ENCODE results near the gene RNF41.

The RNF41 gene

DNA sequence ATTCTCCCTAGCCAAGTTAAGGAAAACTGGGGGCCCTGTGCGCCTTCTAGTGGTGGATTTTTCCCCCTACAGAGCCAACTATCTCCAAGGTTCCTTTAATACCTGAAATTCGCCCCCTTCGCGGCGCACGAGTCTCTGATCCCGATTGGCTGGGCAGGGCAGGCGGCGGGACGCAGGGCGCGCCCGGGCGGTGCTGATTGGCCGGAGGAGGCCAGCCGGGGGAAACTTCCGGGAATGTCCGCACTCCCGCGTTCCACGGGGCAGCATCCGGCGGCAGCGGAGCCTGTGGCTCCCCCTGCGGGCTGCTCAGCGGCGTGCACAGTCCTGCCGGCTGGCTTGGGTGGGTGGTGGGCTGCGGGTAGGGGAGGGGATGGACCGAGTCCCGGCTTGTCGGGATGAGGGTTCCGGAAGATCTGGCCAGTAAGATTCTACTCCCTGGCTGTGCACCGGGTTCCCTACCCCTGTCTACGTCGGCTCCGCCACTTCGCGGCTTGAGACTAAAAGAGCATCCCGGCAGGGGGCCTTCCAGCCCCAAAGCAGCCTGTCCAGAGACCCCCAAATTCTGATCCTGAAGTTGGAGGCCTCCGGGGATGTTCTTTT is 2.5 kb upstream of the RNF41 start, which contains the start of gene NABP2:
TSS of gene NABP2 (plus strand) at position 241 of the 600 bp plus-strand sequence. CDS start 515 bp downstream, outside the sequence.
- TF ChIP-seq, protein P1, sequence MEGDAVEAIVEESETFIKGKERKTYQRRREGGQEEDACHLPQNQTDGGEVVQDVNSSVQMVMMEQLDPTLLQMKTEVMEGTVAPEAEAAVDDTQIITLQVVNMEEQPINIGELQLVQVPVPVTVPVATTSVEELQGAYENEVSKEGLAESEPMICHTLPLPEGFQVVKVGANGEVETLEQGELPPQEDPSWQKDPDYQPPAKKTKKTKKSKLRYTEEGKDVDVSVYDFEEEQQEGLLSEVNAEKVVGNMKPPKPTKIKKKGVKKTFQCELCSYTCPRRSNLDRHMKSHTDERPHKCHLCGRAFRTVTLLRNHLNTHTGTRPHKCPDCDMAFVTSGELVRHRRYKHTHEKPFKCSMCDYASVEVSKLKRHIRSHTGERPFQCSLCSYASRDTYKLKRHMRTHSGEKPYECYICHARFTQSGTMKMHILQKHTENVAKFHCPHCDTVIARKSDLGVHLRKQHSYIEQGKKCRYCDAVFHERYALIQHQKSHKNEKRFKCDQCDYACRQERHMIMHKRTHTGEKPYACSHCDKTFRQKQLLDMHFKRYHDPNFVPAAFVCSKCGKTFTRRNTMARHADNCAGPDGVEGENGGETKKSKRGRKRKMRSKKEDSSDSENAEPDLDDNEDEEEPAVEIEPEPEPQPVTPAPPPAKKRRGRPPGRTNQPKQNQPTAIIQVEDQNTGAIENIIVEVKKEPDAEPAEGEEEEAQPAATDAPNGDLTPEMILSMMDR (IDR thresholded peaks at IDR 0.05; ENCODE audit: low read length, missing control alignments) = peak; percentile 71
- H3K4me3 ChIP-seq (replicated peaks; ENCODE audit: low read depth, low read length) = peak within 1 kb of the TSS; percentile 80
- DNase-seq (ENCODE audit: low read depth) = peak; percentile 98

DNA sequence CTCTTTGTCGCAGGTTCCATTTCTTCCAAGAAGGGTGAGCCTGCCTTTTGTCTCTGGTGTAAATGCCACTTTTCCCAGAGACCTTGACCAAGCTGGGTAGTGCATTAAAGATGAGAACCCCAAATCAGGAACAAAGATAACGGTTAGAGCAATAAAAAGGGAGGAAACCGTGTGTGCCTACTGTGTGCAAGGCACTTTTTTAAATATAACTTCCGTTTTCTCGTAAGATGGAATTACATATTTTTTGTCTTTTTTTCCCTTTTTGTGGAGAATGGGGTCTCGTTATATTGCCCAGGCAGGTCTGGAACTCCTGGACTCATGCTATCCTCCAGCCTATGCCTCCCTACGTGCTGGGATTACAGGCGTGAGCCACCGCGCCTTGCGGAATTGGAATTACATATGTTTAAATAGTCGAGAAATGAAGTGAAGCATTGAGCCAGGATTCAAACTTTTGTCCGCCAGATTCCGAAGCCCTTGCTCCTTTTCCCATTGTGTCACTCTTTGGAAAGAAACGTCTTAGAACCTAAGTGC is 1.9 kb upstream of the RNF41 start:
- H3K4me3 ChIP-seq (replicated peaks; ENCODE audit: low read depth, low read length) = peak overlapping the region; percentile 28
- DNase-seq (ENCODE audit: low read depth) = no peak
- TF ChIP-seq, protein P1 (IDR thresholded peaks at IDR 0.05; ENCODE audit: low read length, missing control alignments) = no peak

DNA sequence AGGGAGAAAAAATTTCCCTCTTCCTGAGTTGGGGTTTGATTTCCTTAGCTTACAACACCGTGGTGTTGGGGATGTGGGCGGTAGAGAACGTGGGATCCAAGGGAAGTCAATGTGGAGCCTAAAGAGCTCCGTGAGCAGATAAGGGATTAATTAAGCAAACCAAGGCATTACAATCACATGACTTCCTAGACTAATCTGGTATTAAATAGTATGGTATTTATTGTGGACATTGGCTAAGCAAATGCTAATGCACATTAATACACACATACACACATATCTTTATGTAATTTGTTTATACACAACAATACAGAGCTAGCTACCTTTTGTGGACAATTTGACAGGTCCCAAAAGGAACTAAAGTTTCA is 791 bp upstream of the RNF41 start:
- no peak for DNase-seq (ENCODE audit: low read depth)
- TF ChIP-seq, protein P1 (IDR thresholded peaks at IDR 0.05; ENCODE audit: low read length, missing control alignments) = no peak
- peak overlapping the region; percentile 92 for H3K4me3 ChIP-seq (replicated peaks; ENCODE audit: low read depth, low read length)

DNA sequence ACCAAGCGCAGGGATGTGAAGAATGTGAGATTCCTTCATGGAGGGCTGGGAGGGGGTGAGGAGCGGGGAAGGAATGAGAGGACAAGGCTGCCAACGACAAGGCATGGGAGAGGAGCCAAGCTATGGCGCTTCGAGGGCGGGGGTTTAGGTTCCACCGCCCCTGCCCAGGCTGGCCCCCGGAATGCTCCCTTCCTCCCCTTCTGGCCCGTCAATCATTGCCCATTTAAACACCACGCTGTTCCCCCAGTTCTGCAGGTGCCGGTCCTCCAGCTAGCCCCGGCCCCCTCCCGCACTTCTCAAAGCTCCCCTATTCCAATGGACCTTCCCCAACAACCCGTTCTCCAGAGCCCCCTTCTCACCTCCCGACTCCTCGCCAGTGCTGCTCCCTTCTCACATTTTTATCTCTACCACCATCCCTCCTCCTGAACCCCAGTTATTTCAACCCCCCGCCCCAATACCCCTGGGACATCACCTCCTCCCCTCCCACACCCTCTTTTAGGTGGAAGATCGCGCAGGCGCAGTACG is 428 bp downstream of the RNF41 start:
- TF ChIP-seq, protein P1 (IDR thresholded peaks at IDR 0.05; ENCODE audit: low read length, missing control alignments) = no peak
- DNase-seq (ENCODE audit: low read depth) = peak; percentile 85
- H3K4me3 ChIP-seq (replicated peaks; ENCODE audit: low read depth, low read length) = peak overlapping the region; percentile 92

DNA sequence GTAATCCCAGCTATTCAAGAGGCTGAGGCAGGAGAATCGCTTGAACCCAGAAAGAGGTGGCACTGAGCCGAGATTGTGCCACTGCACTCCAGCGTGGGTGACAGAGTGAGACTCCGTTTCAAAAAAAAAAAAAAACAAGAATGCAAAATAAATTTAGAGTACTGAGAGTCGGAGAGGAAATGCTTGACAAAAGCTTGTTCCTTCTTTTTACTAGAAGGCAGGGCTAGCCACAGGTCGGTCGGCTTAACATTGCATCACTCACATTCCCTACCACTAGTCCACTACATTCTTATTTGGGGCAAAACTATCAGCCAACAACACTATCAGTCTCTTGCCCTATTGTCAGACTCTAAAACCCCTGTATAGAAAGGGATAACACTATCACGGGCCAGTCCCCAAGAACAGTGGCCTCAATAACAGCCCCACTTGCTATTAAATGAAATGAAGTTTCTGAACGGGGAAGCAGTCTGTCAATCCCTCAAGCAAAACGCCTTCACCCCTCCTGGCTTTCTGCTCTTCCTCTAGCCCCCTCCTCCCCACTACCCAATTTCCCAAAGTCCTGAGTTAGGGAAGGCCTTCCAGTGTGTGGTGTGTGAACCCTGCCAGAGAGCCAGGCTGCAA is 1.0 kb downstream of the RNF41 start:
- H3K4me3 ChIP-seq (replicated peaks; ENCODE audit: low read depth, low read length) = peak overlapping the region; percentile 92
- TF ChIP-seq, protein P1 (IDR thresholded peaks at IDR 0.05; ENCODE audit: low read length, missing control alignments) = no peak
- peak; percentile 72 for DNase-seq (ENCODE audit: low read depth)

DNA sequence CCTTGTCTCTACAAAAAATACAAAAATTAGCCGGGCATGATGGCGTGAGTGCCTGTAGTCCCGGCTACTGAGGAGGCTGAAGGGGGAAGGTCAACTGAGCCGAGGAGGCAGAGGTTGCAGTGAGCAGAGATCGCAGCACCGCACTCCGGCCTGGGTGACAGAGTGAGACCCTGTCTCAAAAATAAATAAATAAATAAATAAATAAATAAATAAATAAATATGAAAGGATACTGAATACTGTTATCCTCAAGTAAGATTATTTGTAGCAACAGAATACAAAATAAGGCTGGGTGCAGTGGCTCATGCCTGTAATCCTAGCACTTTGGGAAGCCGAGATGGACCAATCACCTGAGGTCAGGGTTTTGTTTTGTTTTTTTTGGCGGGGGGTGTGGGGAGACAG is 1.9 kb downstream of the RNF41 start:
- H3K4me3 ChIP-seq (replicated peaks; ENCODE audit: low read depth, low read length) = no peak overlapping the region
- TF ChIP-seq, protein P1 (IDR thresholded peaks at IDR 0.05; ENCODE audit: low read length, missing control alignments) = no peak
- DNase-seq (ENCODE audit: low read depth) = no peak

Measured in fibroblast of pulmonary artery (primary cell).